SU-DHL-6 (cell line): ENCODE results near the gene KCNC4.

Experiments
- CTCF ChIP-seq: fragments of 200-600 bp; sonication (generic); IDR thresholded peaks from one replicate; pipeline ENCODE4 v1.5.1; 2017; ENCODE audit warnings: antibody characterized with exemption, mild to moderate bottlenecking, low read length, moderate library complexity; ENCODE audit not compliant: insufficient read depth, poor library complexity, severe bottlenecking
- EZH2phosphoT487 ChIP-seq: fragments of 200-600 bp; sonication (generic), shearing (Covaris generic); conservative IDR thresholded peaks from 2 replicates; pipeline ENCODE4 v1.6.1; 2018; ENCODE audit warnings: mild to moderate bottlenecking, antibody characterized with exemption, low read length, moderate library complexity, mixed read lengths

- TF ChIP-seq CTCF = no peak
- TF ChIP-seq EZH2phosphoT487 = no peak
These were observed 49.7 kb downstream of the KCNC4 start for GRCh38 chr1:110259770-110260169.
